T-helper 17 cell (primary cell): ENCODE data around the gene CORO7. TPM values are rescaled to one million over a fixed set of nuclear protein-coding genes. Genes with fewer than 3 reads are reported as not detected.
"Not testable (repeated sequence)": the region's sequence is repeated elsewhere in the genome, so short reads cannot be mapped to it uniquely, and the experiment has no call there.

Experiments used
- ATAC-seq: fragments of 150-1000 bp; cut with Tn5 transposase; 2 replicates; pipeline ENCODE4 v1.10.0; 2021; ENCODE audit warnings: mild to moderate bottlenecking, moderate library complexity
- DNase-seq, 3 donors: peaks; one replicate each; pipeline versions ENCODE4 v3.0.0 to v3.0.0-alpha.2; 2020 to 2021
- H3K9me3 ChIP-seq: one replicate; pipeline ENCODE4 v1.7.0; 2013; ENCODE audit warnings: low read length, mild to moderate bottlenecking; ENCODE audit not compliant: control insufficient read depth, poor library complexity, severe bottlenecking
- H3K27ac Mint-ChIP-seq: one replicate; pipeline ENCODE4 v1.8.0; 2022; ENCODE audit warnings: mild to moderate bottlenecking, moderate library complexity, mixed read lengths
- H3K27me3 Mint-ChIP-seq: one replicate; pipeline ENCODE4 v1.8.0; 2022; ENCODE audit warnings: mixed read lengths
- H3K36me3 Mint-ChIP-seq: one replicate; pipeline ENCODE4 v1.8.0; 2022; ENCODE audit warnings: low read depth, mixed read lengths
- H3K4me1 Mint-ChIP-seq: one replicate; pipeline ENCODE4 v1.8.0; 2022; ENCODE audit warnings: mild to moderate bottlenecking, mixed read lengths
- H3K4me3 Mint-ChIP-seq: one replicate; pipeline ENCODE4 v1.8.0; 2022; ENCODE audit warnings: mild to moderate bottlenecking, moderate library complexity, mixed read lengths
- total RNA-seq, 4 donors: library from RNA in 2 of 4; stranded (reverse) in 2 of 4; gene quantifications; one replicate each; pipeline ENCODE4 v1.2.3 and lab custom pipeline; 2022 to 2026

The CORO7 gene
- total RNA-seq, 2 donors from 2014 or later: 733 to 757 TPM

DNA sequence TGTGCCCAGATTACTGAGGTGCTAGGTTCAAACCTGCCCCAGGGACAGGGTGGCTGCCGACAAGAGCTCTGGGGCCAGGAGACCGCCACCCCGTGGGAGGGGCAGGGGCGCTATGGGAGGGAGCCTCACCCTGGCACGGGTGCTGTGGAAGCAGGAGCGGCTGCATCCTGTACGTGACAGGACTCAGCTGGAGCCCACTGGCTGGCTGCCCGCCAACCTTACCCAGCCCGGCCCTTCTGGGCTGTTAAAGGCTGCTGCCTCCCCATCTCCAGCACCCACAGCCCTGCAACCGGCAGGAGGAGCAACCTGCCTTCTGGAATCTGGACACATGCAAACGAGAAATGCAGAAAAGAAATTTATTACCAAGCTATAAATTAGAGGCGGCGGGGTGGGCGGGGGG, 76.5 kb downstream of the CORO7 start:
- ATAC-seq (no peak), DNase-seq (no peak)
- Mint-ChIP-seq H3K4me1 (peaks cover 5% of the 10 kb centered on the region), H3K27me3 (no peaks in the 10 kb centered on the region), H3K36me3 (no peaks in the 10 kb centered on the region), H3K4me3 (no peak overlapping the region), H3K27ac (no peak overlapping the region)
- H3K9me3 ChIP-seq: no peaks in the 10 kb centered on the region

DNA sequence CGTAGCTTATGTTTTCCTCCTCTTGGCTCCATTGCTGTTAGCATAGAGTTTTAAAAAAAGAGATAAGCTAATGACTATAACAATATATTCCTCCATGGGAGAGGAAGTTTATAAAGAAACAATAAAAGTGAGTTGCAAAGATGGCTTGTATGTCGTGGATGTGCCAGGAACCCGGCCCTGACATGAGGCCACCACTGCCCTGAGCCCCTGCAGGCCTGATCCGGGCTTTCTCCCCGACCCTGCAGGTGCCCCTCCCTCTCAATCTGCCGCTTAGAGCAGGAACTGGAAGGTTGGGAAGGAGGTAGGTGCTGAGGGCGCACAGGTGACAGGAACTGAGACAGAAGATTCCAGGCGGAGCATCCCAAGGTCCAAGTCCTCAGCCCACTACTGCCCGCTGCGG, 76.9 kb downstream of the CORO7 start:
- Mint-ChIP-seq H3K4me3 (no peak overlapping the region), H3K36me3 (no peaks in the 10 kb centered on the region), H3K27me3 (no peaks in the 10 kb centered on the region), H3K4me1 (peaks cover 2% of the 10 kb centered on the region), H3K27ac (no peak overlapping the region)
- DNase-seq: no peak
- no peak for ATAC-seq
- H3K9me3 ChIP-seq: no peaks in the 10 kb centered on the region

DNA sequence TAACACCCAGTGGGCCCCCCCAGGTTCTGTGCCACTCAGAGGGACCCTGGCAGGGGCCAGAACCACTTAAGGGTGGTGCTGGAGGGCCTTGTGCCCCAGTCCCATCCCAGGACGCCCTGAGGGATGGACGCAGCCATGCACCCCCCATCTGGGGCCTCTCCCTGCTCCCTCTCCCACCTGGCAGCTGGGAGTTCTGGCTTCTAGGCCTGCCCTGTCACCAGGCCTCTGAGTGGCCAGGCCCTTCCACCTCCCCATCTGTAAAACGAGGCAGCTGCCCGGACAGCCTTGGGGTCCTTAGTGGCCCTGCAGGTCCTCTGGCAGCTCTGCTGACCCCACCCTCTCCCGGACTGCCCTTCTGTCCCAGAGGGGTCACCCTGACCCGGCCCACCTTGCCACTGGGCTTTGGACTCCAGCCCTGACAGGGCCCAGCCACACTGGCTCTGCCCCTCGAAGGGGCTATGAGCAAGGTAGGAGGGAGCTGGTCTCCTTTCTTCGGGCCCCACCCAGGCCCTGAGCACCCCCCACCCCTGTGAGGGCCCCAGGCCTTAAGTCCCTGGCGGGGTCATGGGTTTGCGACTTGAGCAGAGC, 77.6 kb downstream of the CORO7 start:
- no peaks in the 10 kb centered on the region for H3K36me3 Mint-ChIP-seq
- H3K9me3 ChIP-seq: no peaks in the 10 kb centered on the region
- no peak overlapping the region for H3K27ac Mint-ChIP-seq
- no peak overlapping the region for H3K4me3 Mint-ChIP-seq
- H3K4me1 Mint-ChIP-seq: peaks cover under 1% of the 10 kb centered on the region
- no peak for DNase-seq
- no peaks in the 10 kb centered on the region for H3K27me3 Mint-ChIP-seq
- ATAC-seq: no peak

DNA sequence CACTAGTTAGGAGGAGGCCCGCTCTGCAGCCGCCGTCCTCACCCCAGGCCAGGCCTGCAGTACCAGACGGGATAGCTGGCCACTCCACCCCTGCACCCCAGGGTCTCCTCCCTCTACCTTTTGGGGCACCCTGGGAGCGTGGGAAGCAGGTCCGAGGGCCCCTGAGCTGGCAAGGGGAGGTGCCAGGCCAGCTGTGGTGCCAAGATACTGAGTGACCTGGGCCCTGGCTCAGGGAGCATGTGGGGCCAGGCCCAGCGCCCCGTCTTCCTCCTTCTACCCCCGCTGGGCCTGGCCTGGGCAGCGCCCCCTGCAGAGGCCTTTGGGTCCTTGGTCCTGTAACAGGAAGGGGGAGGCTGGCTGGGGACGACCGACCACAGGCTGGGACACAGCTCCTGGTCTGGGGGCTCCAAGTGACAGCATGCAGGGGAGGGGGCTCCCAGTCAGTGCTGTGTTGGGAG, 78.2 kb downstream of the CORO7 start:
- H3K36me3 Mint-ChIP-seq: no peaks in the 10 kb centered on the region
- ATAC-seq (no peak), DNase-seq (no peak)
- H3K4me3 Mint-ChIP-seq: no peak overlapping the region
- H3K4me1 Mint-ChIP-seq: no peaks in the 10 kb centered on the region
- H3K27me3 Mint-ChIP-seq: no peaks in the 10 kb centered on the region
- no peaks in the 10 kb centered on the region for H3K9me3 ChIP-seq
- H3K27ac Mint-ChIP-seq: no peak overlapping the region

DNA sequence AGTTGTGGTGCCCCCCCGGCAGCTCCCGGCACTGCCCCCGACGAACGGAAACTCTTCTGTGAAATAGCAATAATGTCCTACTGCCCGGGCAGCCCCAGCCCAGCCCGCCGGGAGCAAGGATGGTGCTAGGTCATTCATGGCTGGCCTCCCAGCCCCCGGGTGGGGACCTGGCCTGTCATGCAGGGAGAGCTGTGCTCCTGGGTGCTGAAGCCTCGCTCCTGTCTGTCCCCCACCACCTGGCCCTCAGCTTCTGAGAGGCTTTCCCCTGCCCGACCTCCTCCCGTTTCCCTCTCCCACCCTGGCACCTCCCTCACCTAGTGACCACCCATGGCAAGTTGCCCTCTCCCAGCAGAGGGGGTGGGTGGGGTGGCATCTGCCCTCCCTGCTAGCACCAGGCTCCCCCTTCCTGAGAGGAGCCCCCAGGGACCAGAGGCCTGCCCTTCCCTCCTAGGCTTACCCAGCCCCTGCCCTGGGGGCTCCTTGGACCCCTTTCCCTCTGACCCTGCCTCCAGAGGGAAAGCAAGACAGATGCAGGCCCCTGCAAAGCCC, 78.8 kb downstream of the CORO7 start:
- no peaks in the 10 kb centered on the region for H3K27me3 Mint-ChIP-seq
- H3K4me1 Mint-ChIP-seq: no peaks in the 10 kb centered on the region
- no peaks in the 10 kb centered on the region for H3K9me3 ChIP-seq
- no peak overlapping the region for H3K27ac Mint-ChIP-seq
- DNase-seq: no peak
- no peak overlapping the region for H3K4me3 Mint-ChIP-seq
- no peaks in the 10 kb centered on the region for H3K36me3 Mint-ChIP-seq
- no peak for ATAC-seq

DNA sequence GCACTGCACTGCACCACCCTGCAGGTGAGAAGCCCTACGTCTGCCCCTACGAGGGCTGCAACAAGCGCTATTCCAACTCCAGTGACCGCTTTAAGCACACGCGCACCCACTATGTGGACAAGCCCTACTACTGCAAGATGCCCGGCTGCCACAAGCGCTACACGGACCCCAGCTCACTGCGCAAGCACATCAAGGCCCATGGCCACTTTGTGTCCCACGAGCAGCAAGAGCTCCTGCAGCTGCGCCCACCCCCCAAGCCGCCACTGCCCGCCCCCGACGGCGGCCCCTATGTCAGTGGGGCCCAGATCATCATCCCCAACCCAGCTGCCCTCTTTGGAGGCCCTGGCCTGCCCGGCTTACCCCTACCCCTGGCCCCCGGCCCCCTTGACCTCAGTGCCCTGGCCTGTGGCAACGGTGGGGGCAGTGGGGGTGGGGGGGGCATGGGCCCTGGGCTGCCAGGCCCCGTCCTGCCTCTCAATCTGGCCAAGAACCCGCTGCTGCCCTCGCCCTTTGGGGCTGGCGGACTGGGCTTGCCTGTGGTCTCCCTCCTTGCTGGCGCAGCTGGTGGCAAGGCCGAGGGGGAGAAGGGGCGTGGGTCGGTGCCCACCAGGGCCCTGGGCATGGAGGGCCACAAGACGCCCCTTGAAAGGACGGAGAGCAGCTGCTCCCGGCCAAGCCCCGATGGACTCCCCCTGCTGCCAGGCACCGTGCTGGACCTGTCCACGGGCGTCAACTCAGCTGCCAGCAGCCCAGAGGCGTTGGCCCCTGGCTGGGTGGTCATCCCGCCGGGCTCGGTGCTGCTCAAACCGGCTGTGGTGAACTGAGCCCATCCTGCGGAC, 79.5 kb downstream of the CORO7 start:
- no peak for DNase-seq
- no peaks in the 10 kb centered on the region for H3K4me1 Mint-ChIP-seq
- H3K36me3 Mint-ChIP-seq: no peaks in the 10 kb centered on the region
- H3K4me3 Mint-ChIP-seq: no peak overlapping the region
- no peak for ATAC-seq
- no peaks in the 10 kb centered on the region for H3K27me3 Mint-ChIP-seq
- H3K9me3 ChIP-seq: no peaks in the 10 kb centered on the region
- no peak overlapping the region for H3K27ac Mint-ChIP-seq

DNA sequence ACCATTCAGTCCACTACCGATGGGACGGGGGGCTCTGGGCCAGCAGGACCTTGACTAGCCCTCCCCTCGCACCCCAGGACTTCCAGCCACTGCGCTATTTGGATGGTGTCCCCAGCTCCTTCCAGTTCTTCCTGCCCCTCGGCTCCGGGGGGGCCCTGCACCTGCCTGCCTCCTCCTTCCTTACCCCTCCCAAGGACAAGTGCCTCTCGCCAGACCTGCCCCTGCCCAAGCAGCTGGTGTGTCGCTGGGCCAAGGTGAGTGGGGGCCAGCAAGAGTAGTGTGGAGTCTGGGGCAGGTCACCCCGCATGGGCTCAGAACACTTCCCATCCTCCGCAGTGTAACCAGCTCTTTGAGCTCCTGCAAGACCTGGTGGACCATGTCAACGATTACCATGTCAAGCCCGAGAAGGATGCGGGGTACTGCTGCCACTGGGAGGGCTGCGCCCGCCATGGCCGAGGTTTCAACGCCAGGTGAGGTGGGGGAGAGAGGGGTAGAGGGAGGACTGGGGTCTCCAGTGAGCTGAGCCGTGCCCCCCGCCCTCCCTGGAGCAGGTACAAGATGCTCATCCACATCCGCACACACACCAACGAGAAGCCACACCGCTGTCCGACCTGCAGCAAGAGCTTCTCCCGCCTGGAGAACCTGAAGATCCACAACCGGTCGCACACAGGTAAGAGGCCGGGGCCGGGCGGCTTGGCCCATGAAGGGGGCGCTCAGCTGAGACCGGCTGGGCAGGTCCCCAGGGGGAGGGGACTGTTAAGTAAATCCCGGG, 81.5 kb downstream of the CORO7 start:
- no peaks in the 10 kb centered on the region for H3K9me3 ChIP-seq
- no peak overlapping the region for H3K27ac Mint-ChIP-seq
- no peaks in the 10 kb centered on the region for H3K36me3 Mint-ChIP-seq
- H3K4me1 Mint-ChIP-seq: no peaks in the 10 kb centered on the region
- ATAC-seq: no peak
- H3K27me3 Mint-ChIP-seq: no peaks in the 10 kb centered on the region
- H3K4me3 Mint-ChIP-seq: no peak overlapping the region
- no peak for DNase-seq

DNA sequence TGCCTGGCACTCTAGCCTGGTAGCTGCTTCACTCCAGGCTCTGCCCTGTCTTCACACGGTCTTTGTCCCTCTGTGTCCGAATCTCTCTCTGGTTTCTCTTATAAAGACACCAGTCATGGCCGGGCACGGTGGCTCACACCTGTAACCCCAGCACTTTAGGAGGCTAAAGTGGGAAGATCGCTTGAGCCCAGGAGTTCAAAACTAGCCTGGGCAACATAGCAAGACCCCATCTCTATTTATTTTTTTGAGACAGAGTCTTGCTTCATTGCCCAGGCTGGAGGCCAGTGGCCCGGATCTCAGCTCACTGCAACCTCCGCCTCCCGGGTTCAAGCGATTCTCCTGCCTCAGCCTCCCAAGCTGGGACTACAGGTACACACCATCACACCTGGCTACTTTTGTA, 82.7 kb downstream of the CORO7 start:
- H3K4me1 Mint-ChIP-seq, DNase-seq, H3K27me3 Mint-ChIP-seq, H3K27ac Mint-ChIP-seq, H3K36me3 Mint-ChIP-seq, H3K4me3 Mint-ChIP-seq, ATAC-seq, H3K9me3 ChIP-seq: not testable (repeated sequence)

DNA sequence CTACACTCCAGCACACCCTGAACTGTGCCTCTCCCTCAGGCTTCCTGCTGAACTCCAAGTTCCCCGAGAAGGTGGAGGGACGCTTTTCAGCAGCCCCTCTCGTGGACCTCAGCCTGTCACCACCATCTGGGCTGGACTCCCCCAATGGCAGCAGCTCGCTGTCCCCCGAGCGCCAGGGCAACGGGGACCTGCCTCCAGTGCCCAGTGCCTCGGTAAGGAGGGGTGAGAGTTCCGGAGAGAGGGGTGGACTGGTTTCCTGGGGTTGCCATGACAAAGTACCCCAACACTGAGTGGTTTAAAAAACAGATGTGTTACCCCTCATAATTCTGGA, 83.1 kb downstream of the CORO7 start:
- DNase-seq (no peak), ATAC-seq (no peak)
- Mint-ChIP-seq H3K4me3 (no peak overlapping the region), H3K4me1 (peaks cover 2% of the 10 kb centered on the region), H3K27me3 (no peaks in the 10 kb centered on the region), H3K36me3 (no peaks in the 10 kb centered on the region), H3K27ac (no peak overlapping the region)
- no peaks in the 10 kb centered on the region for H3K9me3 ChIP-seq

DNA sequence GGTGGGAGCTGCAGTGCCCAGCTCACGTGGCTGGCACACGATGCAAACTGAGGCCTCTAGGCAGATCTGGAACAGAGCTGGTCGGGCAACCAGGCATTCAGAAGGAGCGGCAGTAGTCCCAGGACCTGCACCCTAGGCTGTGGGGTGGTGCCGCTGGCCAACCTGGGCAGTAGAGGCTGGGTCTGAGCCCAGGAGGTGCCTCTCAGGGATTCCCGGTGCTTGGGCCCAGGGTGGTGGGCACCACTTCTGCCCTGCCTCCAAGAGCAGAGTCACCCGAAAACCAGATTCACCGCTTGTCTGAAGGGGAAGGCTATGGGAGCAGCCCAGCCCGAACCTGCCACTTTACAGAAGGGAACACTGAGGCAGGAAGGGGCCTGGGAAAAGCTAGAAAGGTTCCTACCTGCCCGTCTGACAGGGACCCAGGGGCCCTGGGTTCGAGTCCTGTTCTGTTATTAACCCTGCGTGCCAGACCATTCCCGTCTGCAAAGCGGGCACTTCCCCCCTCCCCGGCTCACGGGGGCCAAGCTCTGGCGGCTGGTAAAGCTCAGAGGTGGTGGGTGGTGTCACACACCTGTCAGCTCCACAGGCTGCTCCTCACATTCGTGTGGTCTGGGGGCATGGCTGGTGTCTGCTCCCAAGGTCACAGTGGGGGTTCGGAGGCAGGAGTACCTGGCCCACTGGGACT, 83.6 kb downstream of the CORO7 start:
- ATAC-seq: no peak
- Mint-ChIP-seq H3K36me3 (no peaks in the 10 kb centered on the region), H3K27me3 (no peaks in the 10 kb centered on the region), H3K4me1 (peaks cover 5% of the 10 kb centered on the region), H3K4me3 (no peak overlapping the region), H3K27ac (no peak overlapping the region)
- no peak for DNase-seq
- no peaks in the 10 kb centered on the region for H3K9me3 ChIP-seq

DNA sequence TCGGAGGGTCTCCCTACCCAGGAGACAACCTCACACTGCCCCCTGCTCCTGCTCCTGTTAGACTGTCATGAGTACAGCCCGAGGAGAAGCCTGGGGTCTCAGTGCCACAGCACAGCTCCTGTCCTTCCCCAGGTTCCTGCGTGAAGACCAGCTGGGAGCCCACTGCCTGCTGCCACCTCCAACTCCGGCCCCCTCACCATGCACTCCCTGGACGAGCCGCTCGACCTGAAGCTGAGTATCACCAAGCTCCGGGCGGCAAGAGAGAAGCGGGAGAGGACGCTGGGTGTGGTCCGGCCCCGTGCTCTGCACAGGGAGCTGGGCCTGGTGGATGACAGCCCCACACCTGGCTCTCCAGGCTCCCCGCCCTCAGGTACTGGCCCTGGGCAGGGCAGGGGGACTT, 84.3 kb downstream of the CORO7 start:
- H3K9me3 ChIP-seq: no peaks in the 10 kb centered on the region
- Mint-ChIP-seq H3K27ac (no peak overlapping the region), H3K4me3 (no peak overlapping the region), H3K4me1 (peaks cover 5% of the 10 kb centered on the region), H3K36me3 (no peaks in the 10 kb centered on the region), H3K27me3 (no peaks in the 10 kb centered on the region)
- ATAC-seq: no peak
- no peak for DNase-seq

DNA sequence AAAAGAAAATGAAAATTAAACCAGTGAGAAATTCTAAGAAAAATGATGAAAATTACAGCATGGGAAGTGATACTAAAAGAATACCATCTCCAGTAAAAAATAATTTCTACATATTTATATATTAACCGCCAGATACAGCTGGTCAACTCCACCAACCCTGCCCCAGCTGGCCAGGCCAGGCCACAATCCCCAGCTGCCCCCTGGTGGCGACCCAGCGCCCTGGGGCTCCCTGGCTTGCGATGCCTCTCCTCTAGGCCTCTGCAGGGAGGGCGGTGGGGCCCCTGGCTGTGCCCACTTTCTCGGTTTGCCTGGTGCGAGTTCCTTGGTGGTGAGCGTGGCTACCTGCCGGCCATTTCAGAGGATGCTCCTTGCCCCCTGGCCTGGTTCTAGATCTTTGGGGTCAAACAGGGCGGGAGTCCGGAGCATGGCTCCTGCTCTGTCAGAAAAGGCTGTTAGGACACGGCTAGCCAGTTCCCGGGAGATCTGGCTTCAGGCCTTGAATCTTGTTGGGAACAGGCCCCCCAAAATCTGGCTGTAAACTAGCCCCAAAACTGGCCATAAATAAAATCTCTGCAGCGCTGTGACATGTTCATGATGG, 86.0 kb downstream of the CORO7 start:
- H3K4me3 Mint-ChIP-seq: no peak overlapping the region
- H3K9me3 ChIP-seq: no peaks in the 10 kb centered on the region
- H3K36me3 Mint-ChIP-seq: no peaks in the 10 kb centered on the region
- H3K4me1 Mint-ChIP-seq: peaks cover 5% of the 10 kb centered on the region
- no peaks in the 10 kb centered on the region for H3K27me3 Mint-ChIP-seq
- peak; percentile 77 for ATAC-seq
- peak; percentile 56 to 75 (median 70) for DNase-seq
- no peak overlapping the region for H3K27ac Mint-ChIP-seq
